ENCODE results near the gene HS6ST3. TPM values are rescaled to one million over a fixed set of nuclear protein-coding genes. Genes with fewer than 3 reads are reported as not detected.

Gene HS6ST3
- total and polyA plus RNA-seq, 9 of the 15 experiments (the other 6 are each of a cell fraction or from before 2014, with no cell fraction given): not detected

DNA sequence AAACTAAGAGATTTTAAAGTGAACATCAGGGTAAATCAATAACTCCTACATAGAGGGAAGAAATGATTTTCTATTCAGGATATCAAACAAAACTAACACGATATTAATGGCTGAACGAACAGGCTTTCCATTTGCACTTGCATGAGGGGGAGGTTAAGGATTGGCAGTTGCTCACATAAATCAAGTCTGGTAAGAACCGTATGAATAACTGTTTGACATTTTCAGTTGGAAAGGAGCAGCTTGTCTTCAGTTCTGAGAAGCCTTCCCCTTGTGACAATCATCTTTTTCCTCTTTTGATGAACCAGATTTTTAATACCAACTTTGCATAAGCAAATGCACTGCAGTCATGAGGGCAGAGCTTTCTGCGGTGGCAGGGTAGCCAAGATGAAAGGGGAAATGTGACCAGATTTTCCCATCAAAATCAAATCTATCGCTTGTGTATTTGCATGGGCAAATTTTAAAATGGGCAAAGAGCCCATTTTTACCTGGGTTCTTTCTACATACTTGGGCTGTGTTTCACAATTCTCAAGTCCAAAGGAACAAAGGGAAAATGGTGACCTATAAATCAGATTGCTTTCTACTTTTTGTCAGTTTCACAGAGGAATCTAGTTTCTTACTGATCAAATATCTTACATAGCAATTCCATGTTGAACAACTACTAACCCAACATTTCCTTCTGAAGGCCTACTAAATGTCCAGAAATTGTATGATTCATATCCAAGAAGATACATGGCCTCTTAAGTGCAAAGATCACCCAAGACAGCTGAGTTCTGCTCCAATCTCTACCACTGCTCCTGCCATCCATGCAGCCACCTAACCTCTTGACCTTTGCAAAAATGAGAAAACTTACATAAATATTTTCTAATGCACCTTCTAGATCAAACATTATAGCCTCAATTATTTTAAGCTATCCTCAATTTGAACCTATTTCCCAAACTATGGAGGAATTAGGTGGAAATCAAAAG lies 654.7 kb downstream of the HS6ST3 start:
- POLR2A ChIA-PET: no interaction called here
- Histone ChIP-seq H3K9me3 (replicated peaks; ENCODE audit: control insufficient read depth, insufficient read depth, low read depth, low read length) (no peaks in the 10 kb centered on the region), H2AFZ (ENCODE audit: low read depth, low read length) (no peak overlapping the region), H3K4me3 (no peak overlapping the region), H4K20me1 (replicated peaks; ENCODE audit: control insufficient read depth, insufficient read depth, low read length) (no peaks in the 10 kb centered on the region), H3K27ac (ENCODE audit: extremely low read depth, low read depth, low read length) (no peak overlapping the region), H3K4me1 (replicated peaks in 1 of 2; ENCODE audit: control insufficient read depth in 2 of 2, insufficient read depth in 2 of 2, low read length in 2 of 2) (no peaks in the 10 kb centered on the region), H3K4me2 (ENCODE audit: insufficient read depth, low read length) (no peak overlapping the region), H3K9ac (ENCODE audit: insufficient read depth in 1 of 2, low read depth in 2 of 2, low read length in 2 of 2) (no peak overlapping the region), H3K79me2 (ENCODE audit: control insufficient read depth, insufficient read depth, low read length) (no peaks in the 10 kb centered on the region), H3K9me1 (ENCODE audit: control insufficient read depth, insufficient read depth, low read length) (no peaks in the 10 kb centered on the region), H3K27me3 (ENCODE audit: control insufficient read depth in 2 of 2, insufficient read depth in 2 of 2, low read length in 2 of 2) (no peaks in the 10 kb centered on the region), H3K36me3 (ENCODE audit: control insufficient read depth, insufficient read depth, low read length) (no peaks in the 10 kb centered on the region)
- FAIRE-seq (no peak), ATAC-seq (no peak), DNase-seq (ENCODE audit: extremely low read depth in 1 of 4, low spot score in 3 of 4) (no peak)
- 1% methylated on average over 5 of the region's 5 CpGs for WGBS (ENCODE audit: insufficient coverage, low coverage, missing lambda C conversion rate)
- no TSS peak for BruUV-seq (replicated peaks)
- intact Hi-C loops (cut with micrococcal nuclease) (no loop called here), in situ Hi-C loops (cut with MboI) (no loop called here)
- CTCF ChIA-PET (ENCODE audit: low intra/inter-chr PET ratio): no interaction called here
- TF ChIP-seq MTA3 (IDR thresholded peaks at IDR 0.05; ENCODE audit: borderline replicate concordance): no peak
- TF ChIP-seq CEBPB (tag; IDR thresholded peaks at IDR 0.05): no peak
- no peak for TF ChIP-seq PREB (CRISPR knock-in tag; IDR thresholded peaks at IDR 0.05)
- no peak for TF ChIP-seq TBL1XR1 (IDR thresholded peaks at IDR 0.05; ENCODE audit: low read length in 2 of 2)
- no peak for TF ChIP-seq POLR2G (IDR thresholded peaks at IDR 0.05; ENCODE audit: low read depth, low read length)
- no peak for TF ChIP-seq CREM (IDR thresholded peaks at IDR 0.05; ENCODE audit: low read depth)
- no peak for TF ChIP-seq NR0B1 (IDR thresholded peaks at IDR 0.05; ENCODE audit: partially characterized antibody)
- TF ChIP-seq RFX7 (CRISPR knock-in tag; IDR thresholded peaks at IDR 0.05): no peak
- no peak for TF ChIP-seq ZNF347 (CRISPR knock-in tag; IDR thresholded peaks at IDR 0.05; ENCODE audit: low read depth)
- TF ChIP-seq NCOA1 (IDR thresholded peaks at IDR 0.05; ENCODE audit: low read depth): no peak
- no peak for TF ChIP-seq NBN (IDR thresholded peaks at IDR 0.05; ENCODE audit: low read depth)
- no peak for TF ChIP-seq ZNF764 (CRISPR knock-in tag; IDR thresholded peaks at IDR 0.05; ENCODE audit: low read depth)
- no peak for TF ChIP-seq ARHGAP35 (IDR thresholded peaks at IDR 0.05; ENCODE audit: partially characterized antibody)
- TF ChIP-seq PRPF4 (IDR thresholded peaks at IDR 0.05; ENCODE audit: insufficient read depth, low read depth, low read length, poor library complexity, severe bottlenecking): no peak
